ENCODE measurements around the gene ANKEF1. TPM values are rescaled to one million over a fixed set of nuclear protein-coding genes. Genes with fewer than 3 reads are reported as not detected.
A peak's percentile ranks its signal among the peaks of the same experiment; 100 is the strongest.

ANKEF1 gene
- total and polyA plus RNA-seq, 5 donors from 2014 or later = 1.1 to 6.0 (median 3.9) TPM

DNA sequence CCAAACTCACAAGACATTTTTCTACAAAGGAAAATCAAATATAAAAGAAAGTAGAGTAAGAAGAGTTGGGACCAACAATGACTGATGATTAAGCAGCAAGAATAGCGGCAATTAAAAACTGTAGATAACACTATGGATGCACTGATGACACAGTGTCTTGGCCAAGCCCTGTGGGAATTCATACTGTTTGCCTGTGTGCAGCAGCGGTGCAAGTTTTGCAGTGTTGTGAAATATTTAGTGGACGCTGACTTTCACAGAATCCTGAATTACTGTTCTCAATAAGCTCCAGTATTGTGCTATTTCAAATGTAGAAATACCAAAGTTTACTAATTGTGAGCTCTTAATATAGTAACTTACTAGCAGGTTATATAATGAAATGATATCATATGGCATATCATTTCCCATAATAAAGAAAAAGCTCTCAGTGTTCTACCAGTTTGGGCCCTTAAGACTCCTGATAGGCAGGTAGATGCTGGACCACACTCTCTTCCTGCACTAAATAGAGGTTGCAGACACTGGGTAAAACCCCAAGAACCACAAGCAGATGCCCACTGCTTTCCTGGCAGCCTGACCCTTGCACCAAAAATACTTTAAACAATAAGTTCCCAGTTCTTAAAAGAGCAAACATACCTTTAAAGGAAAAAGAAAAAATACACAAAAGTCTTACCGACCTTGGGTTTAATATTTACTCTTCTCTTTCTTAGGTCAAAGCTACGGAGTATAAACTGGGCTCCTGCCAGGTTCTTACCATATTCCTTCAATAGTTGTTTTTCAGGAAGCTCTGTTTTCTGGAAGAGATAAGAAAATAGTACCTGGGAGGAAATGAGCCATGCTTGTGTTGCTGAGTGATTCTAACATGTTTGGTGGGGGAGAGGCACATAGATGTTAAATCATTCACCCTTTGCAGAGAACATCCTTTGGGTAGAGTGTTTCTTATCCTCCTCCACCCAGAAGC lies 41.6 kb downstream of the ANKEF1 start:
- Histone ChIP-seq H3K27me3 (ENCODE audit: control insufficient read depth, insufficient read depth, low read length) (peaks cover 2% of the 10 kb centered on the region), H3K36me3 (ENCODE audit: control insufficient read depth, insufficient read depth, low read length) (no peaks in the 10 kb centered on the region), H3K9me3 (ENCODE audit: control insufficient read depth in 2 of 2, low read length in 2 of 2) (no peaks in the 10 kb centered on the region), H3K4me3 (ENCODE audit: low read depth, low read length) (no peak overlapping the region), H3K27ac (ENCODE audit: insufficient read depth, low read length, poor library complexity, severe bottlenecking) (no peak overlapping the region), H3K4me1 (ENCODE audit: control insufficient read depth, insufficient read depth, low read length, poor library complexity, severe bottlenecking) (no peaks in the 10 kb centered on the region)
- Mint-ChIP-seq H3K27me3 (no peaks in the 10 kb centered on the region), H3K27ac (no peak overlapping the region), H3K36me3 (no peaks in the 10 kb centered on the region), H3K9me3 (peaks cover 0 to 2% (median 0%) of the 10 kb centered on the region in 7 donors), H3K4me1 (no peaks in the 10 kb centered on the region), H3K4me3 (no peak overlapping the region)
- DNase-seq = no peak
- ATAC-seq (ENCODE audit: low read depth in 2 of 2) = no peak

DNA sequence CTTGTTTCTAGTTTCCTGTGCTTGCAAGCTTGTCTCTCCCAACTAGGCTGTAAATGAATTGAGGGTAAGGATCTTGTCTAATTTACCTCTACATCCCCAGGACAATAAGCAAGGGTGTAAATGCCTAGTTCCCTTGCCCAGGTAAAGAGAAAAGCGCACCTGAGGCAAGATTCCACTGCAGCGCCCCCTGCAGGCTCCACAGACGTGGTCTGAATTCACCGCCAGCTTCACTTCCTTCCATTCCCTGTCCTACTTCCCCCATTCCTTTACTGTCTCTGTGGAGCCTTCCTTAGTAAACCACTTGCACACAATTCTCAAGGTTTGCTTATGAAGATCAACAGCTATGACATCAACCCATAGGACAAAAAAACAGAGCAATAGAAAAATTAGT lies 42.3 kb downstream of the ANKEF1 start:
- no peaks in the 10 kb centered on the region for H3K36me3 Mint-ChIP-seq
- H3K4me1 Mint-ChIP-seq = no peaks in the 10 kb centered on the region
- H3K27me3 ChIP-seq (ENCODE audit: control insufficient read depth, insufficient read depth, low read length) = peaks cover 2% of the 10 kb centered on the region
- no peaks in the 10 kb centered on the region for H3K36me3 ChIP-seq (ENCODE audit: control insufficient read depth, insufficient read depth, low read length)
- ATAC-seq (ENCODE audit: low read depth in 2 of 2) (no peak), DNase-seq (peak in 1 of 3 donors; percentile 4)
- peaks cover 0 to 2% (median 0%) of the 10 kb centered on the region in 7 donors for H3K9me3 Mint-ChIP-seq
- no peak overlapping the region for H3K27ac ChIP-seq (ENCODE audit: insufficient read depth, low read length, poor library complexity, severe bottlenecking)
- no peak overlapping the region for H3K4me3 Mint-ChIP-seq
- no peaks in the 10 kb centered on the region for H3K4me1 ChIP-seq (ENCODE audit: control insufficient read depth, insufficient read depth, low read length, poor library complexity, severe bottlenecking)
- H3K27me3 Mint-ChIP-seq = no peaks in the 10 kb centered on the region
- H3K4me3 ChIP-seq (ENCODE audit: low read depth, low read length) = no peak overlapping the region
- H3K9me3 ChIP-seq (ENCODE audit: control insufficient read depth in 2 of 2, low read length in 2 of 2) = no peaks in the 10 kb centered on the region
- H3K27ac Mint-ChIP-seq = no peak overlapping the region

DNA sequence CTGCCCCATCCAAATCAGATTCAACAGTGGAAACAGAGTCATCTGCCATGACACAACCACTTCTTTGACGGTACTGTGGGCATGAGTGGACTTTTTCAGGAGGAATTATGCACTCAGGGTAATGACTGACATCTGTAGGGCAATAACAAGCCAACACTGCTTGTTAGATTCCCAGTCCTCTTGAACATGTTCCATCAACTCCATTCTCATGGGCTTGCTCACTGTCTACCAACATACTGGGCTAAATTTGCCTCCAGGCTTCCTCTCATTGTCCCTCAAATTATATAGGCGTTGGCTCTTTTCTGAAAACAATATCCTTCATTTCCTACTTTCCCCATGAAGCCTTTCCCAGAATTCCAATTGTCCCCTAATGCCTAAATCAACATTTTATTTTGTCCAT lies 43.1 kb downstream of the ANKEF1 start:
- no peaks in the 10 kb centered on the region for H3K36me3 ChIP-seq (ENCODE audit: control insufficient read depth, insufficient read depth, low read length)
- no peak overlapping the region for H3K4me3 Mint-ChIP-seq
- no peak for ATAC-seq (ENCODE audit: low read depth in 2 of 2)
- no peak for DNase-seq
- no peaks in the 10 kb centered on the region for H3K9me3 ChIP-seq (ENCODE audit: control insufficient read depth in 2 of 2, low read length in 2 of 2)
- no peaks in the 10 kb centered on the region for H3K4me1 ChIP-seq (ENCODE audit: control insufficient read depth, insufficient read depth, low read length, poor library complexity, severe bottlenecking)
- H3K27ac ChIP-seq (ENCODE audit: insufficient read depth, low read length, poor library complexity, severe bottlenecking) = no peak overlapping the region
- H3K4me1 Mint-ChIP-seq = no peaks in the 10 kb centered on the region
- H3K9me3 Mint-ChIP-seq = peaks cover 0 to 2% (median 0%) of the 10 kb centered on the region in 7 donors
- H3K27me3 ChIP-seq (ENCODE audit: control insufficient read depth, insufficient read depth, low read length) = peaks cover 2% of the 10 kb centered on the region
- H3K4me3 ChIP-seq (ENCODE audit: low read depth, low read length) = no peak overlapping the region
- peaks cover 5% of the 10 kb centered on the region for H3K27me3 Mint-ChIP-seq
- no peaks in the 10 kb centered on the region for H3K36me3 Mint-ChIP-seq
- H3K27ac Mint-ChIP-seq = no peak overlapping the region

DNA sequence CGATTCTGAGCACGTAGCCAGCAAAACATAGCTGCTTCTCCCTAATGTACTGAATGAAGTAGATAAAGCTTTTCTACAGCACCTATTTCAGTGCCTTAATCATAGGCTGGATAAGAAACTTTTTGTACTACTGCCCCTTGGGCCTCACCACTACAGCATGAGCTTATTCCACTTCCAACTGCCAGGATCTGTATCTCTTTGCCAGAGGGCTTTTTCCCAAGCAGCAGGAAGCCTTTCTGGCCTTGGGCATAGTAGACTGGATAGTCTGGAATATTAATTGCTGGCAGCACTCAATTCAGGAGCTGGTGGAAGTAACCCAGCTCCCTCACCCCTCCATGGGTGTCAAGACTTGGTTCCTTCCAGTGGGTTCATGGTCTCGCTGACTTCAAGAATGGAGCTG lies 43.6 kb downstream of the ANKEF1 start:
- Mint-ChIP-seq H3K36me3 (no peaks in the 10 kb centered on the region), H3K4me1 (no peaks in the 10 kb centered on the region)
- ATAC-seq (ENCODE audit: low read depth in 2 of 2) = no peak

GRCh38 chr20:10079964-10080363 lies 45.2 kb downstream of the ANKEF1 start:
- H3K4me1 ChIP-seq (ENCODE audit: control insufficient read depth, insufficient read depth, low read length, poor library complexity, severe bottlenecking) = no peaks in the 10 kb centered on the region

More for the DNA sequence above, 43.6 kb downstream of the ANKEF1 start:
- no peak overlapping the region for H3K27ac Mint-ChIP-seq
- Histone ChIP-seq H3K27me3 (ENCODE audit: control insufficient read depth, insufficient read depth, low read length) (peaks cover under 1% of the 10 kb centered on the region), H3K36me3 (ENCODE audit: control insufficient read depth, insufficient read depth, low read length) (no peaks in the 10 kb centered on the region), H3K4me1 (ENCODE audit: control insufficient read depth, insufficient read depth, low read length, poor library complexity, severe bottlenecking) (no peaks in the 10 kb centered on the region), H3K9me3 (ENCODE audit: control insufficient read depth in 2 of 2, low read length in 2 of 2) (no peaks in the 10 kb centered on the region), H3K27ac (ENCODE audit: insufficient read depth, low read length, poor library complexity, severe bottlenecking) (no peak overlapping the region), H3K4me3 (ENCODE audit: low read depth, low read length) (no peak overlapping the region)
- H3K4me3 Mint-ChIP-seq = no peak overlapping the region
- H3K9me3 Mint-ChIP-seq = peaks cover 0 to 2% (median 0%) of the 10 kb centered on the region in 7 donors
- no peak for DNase-seq
- H3K27me3 Mint-ChIP-seq = peaks cover 5% of the 10 kb centered on the region

GRCh38 chr20:10080574-10080973 lies 45.8 kb downstream of the ANKEF1 start:
- no peaks in the 10 kb centered on the region for H3K9me3 ChIP-seq (ENCODE audit: control insufficient read depth in 2 of 2, low read length in 2 of 2)
- Mint-ChIP-seq H3K27ac (no peak overlapping the region), H3K4me3 (no peak overlapping the region), H3K36me3 (no peaks in the 10 kb centered on the region), H3K27me3 (peaks cover 5% of the 10 kb centered on the region), H3K9me3 (peaks cover 0 to 2% (median 0%) of the 10 kb centered on the region in 7 donors), H3K4me1 (no peaks in the 10 kb centered on the region)
- no peaks in the 10 kb centered on the region for H3K4me1 ChIP-seq (ENCODE audit: control insufficient read depth, insufficient read depth, low read length, poor library complexity, severe bottlenecking)
- no peaks in the 10 kb centered on the region for H3K36me3 ChIP-seq (ENCODE audit: control insufficient read depth, insufficient read depth, low read length)
- no peak overlapping the region for H3K4me3 ChIP-seq (ENCODE audit: low read depth, low read length)
- ATAC-seq (ENCODE audit: low read depth in 2 of 2) = no peak
- no peak overlapping the region for H3K27ac ChIP-seq (ENCODE audit: insufficient read depth, low read length, poor library complexity, severe bottlenecking)
- no peak for DNase-seq
- H3K27me3 ChIP-seq (ENCODE audit: control insufficient read depth, insufficient read depth, low read length) = peaks cover 3% of the 10 kb centered on the region

More at GRCh38 chr20:10079964-10080363, 45.2 kb downstream of the ANKEF1 start:
- H3K4me3 Mint-ChIP-seq = no peak overlapping the region
- no peak overlapping the region for H3K4me3 ChIP-seq (ENCODE audit: low read depth, low read length)
- H3K9me3 ChIP-seq (ENCODE audit: control insufficient read depth in 2 of 2, low read length in 2 of 2) = no peaks in the 10 kb centered on the region
- H3K27ac Mint-ChIP-seq = no peak overlapping the region
- H3K27ac ChIP-seq (ENCODE audit: insufficient read depth, low read length, poor library complexity, severe bottlenecking) = no peak overlapping the region
- H3K36me3 Mint-ChIP-seq = no peaks in the 10 kb centered on the region
- H3K27me3 Mint-ChIP-seq = peaks cover 5% of the 10 kb centered on the region
- DNase-seq (no peak), ATAC-seq (ENCODE audit: low read depth in 2 of 2) (no peak)
- H3K36me3 ChIP-seq (ENCODE audit: control insufficient read depth, insufficient read depth, low read length) = no peaks in the 10 kb centered on the region
- peaks cover 0 to 2% (median 0%) of the 10 kb centered on the region in 7 donors for H3K9me3 Mint-ChIP-seq
- peaks cover 3% of the 10 kb centered on the region for H3K27me3 ChIP-seq (ENCODE audit: control insufficient read depth, insufficient read depth, low read length)
- H3K4me1 Mint-ChIP-seq = no peaks in the 10 kb centered on the region

DNA sequence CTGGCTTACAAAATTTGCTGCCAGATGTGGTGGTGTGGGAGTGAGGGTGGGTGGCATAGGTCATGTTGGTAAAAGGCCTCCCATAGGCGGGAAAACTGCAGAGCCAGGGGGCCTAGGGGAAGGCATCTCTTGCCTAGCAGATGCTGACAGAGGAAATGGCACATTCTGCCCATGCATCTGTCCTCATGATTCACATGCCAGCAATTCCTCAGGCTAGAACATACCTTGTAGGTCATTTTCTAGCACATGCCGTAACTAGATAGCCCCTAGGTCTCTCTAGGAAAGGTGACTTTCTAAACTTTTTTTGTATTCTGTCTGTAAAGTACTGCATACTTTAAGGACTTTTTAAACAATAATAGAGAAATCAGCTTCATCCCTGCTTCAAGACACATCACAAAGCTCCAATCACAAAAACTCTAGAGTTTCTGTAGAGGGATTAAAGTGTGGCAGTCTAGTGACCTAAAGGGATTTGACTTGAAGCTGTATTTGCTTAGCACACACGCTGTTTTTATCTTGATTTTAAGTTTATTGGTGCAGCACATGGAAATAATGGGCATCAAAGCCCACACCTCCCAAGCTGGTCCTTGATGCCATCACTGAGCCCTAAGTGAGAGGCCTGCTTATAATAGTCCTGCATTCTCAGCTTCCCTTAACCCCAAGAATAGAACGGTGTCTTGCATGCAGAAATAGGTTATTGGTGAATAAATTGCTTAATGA lies 55.2 kb downstream of the ANKEF1 start:
- H3K27ac Mint-ChIP-seq = peak overlapping the region in 1 of 3 donors; percentile 13
- Histone ChIP-seq H3K27me3 (ENCODE audit: control insufficient read depth, insufficient read depth, low read length) (peaks cover 2% of the 10 kb centered on the region), H3K27ac (ENCODE audit: insufficient read depth, low read length, poor library complexity, severe bottlenecking) (no peak overlapping the region)

More for the DNA sequence above, 55.2 kb downstream of the ANKEF1 start:
- DNase-seq = no peak
- Mint-ChIP-seq H3K9me3 (no peaks in the 10 kb centered on the region), H3K4me3 (no peak overlapping the region), H3K36me3 (no peaks in the 10 kb centered on the region), H3K27me3 (peaks cover 6% of the 10 kb centered on the region), H3K4me1 (no peaks in the 10 kb centered on the region)
- Histone ChIP-seq H3K4me1 (ENCODE audit: control insufficient read depth, insufficient read depth, low read length, poor library complexity, severe bottlenecking) (no peaks in the 10 kb centered on the region), H3K9me3 (ENCODE audit: control insufficient read depth in 2 of 2, low read length in 2 of 2) (no peaks in the 10 kb centered on the region), H3K4me3 (ENCODE audit: low read depth, low read length) (no peak overlapping the region), H3K36me3 (ENCODE audit: control insufficient read depth, insufficient read depth, low read length) (no peaks in the 10 kb centered on the region)
- ATAC-seq (ENCODE audit: low read depth in 2 of 2) = no peak

Measured in CD4-positive, CD25-positive, alpha-beta regulatory T cell (primary cell).